ENCODE data around the gene RCVRN. TPM values are rescaled to one million over a fixed set of nuclear protein-coding genes. Genes with fewer than 3 reads are reported as not detected.

Gene RCVRN
- total RNA-seq, 3 donors from 2014 or later, result not detected

- no peak for ATAC-seq
- no peak overlapping the region for H3K4me3 Mint-ChIP-seq
- no peaks in the 10 kb centered on the region for H3K36me3 Mint-ChIP-seq (ENCODE audit: insufficient read depth)
- H3K9me3 Mint-ChIP-seq, result no peaks in the 10 kb centered on the region
- no peaks in the 10 kb centered on the region for H3K27me3 Mint-ChIP-seq (ENCODE audit: low read depth)
- no peak for DNase-seq
- H3K4me1 Mint-ChIP-seq (ENCODE audit: low read depth), result no peaks in the 10 kb centered on the region
Observed at GRCh38 chr17:9912121-9913099, 7.3 kb upstream of the RCVRN start.

GRCh38 chr17:9911089-9911488 lies 6.0 kb upstream of the RCVRN start:
- DNase-seq, result no peak
- no peak for ATAC-seq
- Mint-ChIP-seq H3K9me3 (no peaks in the 10 kb centered on the region), H3K36me3 (ENCODE audit: insufficient read depth) (no peaks in the 10 kb centered on the region), H3K4me3 (no peak overlapping the region), H3K4me1 (ENCODE audit: low read depth) (no peaks in the 10 kb centered on the region), H3K27me3 (ENCODE audit: low read depth) (no peaks in the 10 kb centered on the region)

DNA sequence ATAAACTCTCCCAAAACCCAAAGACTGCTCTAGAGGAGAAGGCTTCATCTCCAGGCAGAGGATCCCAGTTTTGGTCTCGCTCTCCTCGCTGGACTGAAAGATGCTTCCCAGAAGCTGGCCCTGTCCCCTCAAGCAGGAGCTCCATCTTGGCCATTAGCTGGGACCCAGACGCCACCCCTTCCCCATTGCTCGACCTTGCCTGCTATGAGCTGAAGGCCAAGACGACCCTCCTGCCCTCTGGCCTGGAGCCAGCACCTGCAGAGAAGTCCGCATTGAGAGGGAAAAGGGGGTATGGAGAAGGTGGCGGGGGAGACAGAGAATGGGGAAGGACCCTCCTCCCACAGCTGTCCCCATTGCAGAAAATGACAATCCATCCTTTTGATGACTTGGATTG lies 3.6 kb upstream of the RCVRN start:
- Mint-ChIP-seq H3K9me3 (no peaks in the 10 kb centered on the region), H3K36me3 (ENCODE audit: insufficient read depth) (no peaks in the 10 kb centered on the region), H3K4me1 (ENCODE audit: low read depth) (no peaks in the 10 kb centered on the region), H3K27me3 (ENCODE audit: low read depth) (no peaks in the 10 kb centered on the region), H3K4me3 (no peak overlapping the region)
- no peak for DNase-seq
- no peak for ATAC-seq

DNA sequence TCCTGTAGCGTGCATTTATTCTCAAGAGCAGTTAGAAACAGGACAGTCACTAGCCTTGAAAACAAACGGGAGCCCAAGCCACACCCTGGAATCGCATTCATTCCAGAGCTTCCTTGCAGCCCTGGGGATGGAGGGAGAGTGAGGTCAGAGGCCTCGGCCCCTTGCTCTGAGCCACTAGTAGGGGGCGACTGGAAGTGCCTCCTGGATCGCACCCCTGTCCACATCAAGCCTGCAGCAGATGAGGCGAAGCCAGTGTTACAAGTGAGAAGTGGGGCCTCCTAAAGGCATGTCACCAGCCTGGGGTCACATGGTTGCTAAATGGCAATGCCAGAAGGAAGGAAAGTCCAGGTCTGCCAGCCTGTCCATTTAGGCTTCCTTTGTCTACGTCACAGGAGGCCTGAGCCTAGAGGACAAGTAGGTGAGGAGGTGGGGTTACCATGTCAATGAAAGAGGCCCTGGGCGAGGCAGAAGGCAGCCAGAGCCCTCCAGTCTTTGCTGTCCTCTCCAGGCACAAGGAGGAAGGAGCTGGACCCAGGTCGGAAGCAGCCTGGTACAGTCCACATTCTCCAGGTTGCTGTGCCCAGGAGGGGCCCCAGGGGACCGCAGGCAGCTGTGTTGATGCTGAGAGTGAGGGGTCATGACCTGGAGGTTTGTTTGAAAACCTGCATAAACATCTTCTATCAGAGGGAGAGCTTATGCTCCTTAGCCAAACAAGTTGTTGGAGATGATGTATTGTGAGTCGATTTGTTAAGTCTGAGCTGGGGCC lies 3.0 kb upstream of the RCVRN start:
- ATAC-seq (no peak), DNase-seq (no peak)
- Mint-ChIP-seq H3K4me3 (no peak overlapping the region), H3K36me3 (ENCODE audit: insufficient read depth) (no peaks in the 10 kb centered on the region), H3K27me3 (ENCODE audit: low read depth) (no peaks in the 10 kb centered on the region), H3K4me1 (ENCODE audit: low read depth) (no peaks in the 10 kb centered on the region), H3K9me3 (no peaks in the 10 kb centered on the region)

- Mint-ChIP-seq H3K9me3 (no peaks in the 10 kb centered on the region), H3K4me1 (ENCODE audit: low read depth) (no peaks in the 10 kb centered on the region), H3K27me3 (ENCODE audit: low read depth) (no peaks in the 10 kb centered on the region), H3K36me3 (ENCODE audit: insufficient read depth) (no peaks in the 10 kb centered on the region), H3K4me3 (no peak overlapping the region)
- ATAC-seq (no peak), DNase-seq (no peak)
Observed at GRCh38 chr17:9907131-9907530, 2.1 kb upstream of the RCVRN start.

GRCh38 chr17:9906616-9907015 lies 1.5 kb upstream of the RCVRN start:
- no peaks in the 10 kb centered on the region for H3K36me3 Mint-ChIP-seq (ENCODE audit: insufficient read depth)
- DNase-seq (no peak), ATAC-seq (no peak)
- H3K9me3 Mint-ChIP-seq, result no peaks in the 10 kb centered on the region
- H3K4me1 Mint-ChIP-seq (ENCODE audit: low read depth), result no peaks in the 10 kb centered on the region
- no peaks in the 10 kb centered on the region for H3K27me3 Mint-ChIP-seq (ENCODE audit: low read depth)
- no peak overlapping the region for H3K4me3 Mint-ChIP-seq

DNA sequence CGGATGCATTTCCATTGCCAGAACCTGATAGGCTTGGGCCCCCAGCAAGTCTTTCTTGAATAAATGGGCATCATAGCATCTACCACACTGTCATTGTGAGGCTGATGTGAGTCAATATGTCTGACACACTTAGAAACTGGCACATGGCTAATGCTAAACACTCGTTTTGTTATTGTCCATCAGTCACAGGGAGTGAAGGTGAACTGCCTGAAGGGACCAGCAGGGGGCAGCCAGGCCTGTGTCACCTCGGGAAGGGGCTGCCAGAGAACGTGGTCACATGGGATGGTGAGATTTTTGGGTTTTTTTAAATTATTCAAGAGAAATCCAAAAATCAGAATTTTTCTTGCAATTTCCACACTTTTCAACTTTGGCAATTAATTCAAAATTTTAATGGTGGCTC lies 831 bp upstream of the RCVRN start:
- peaks cover 3% of the 10 kb centered on the region for H3K27me3 Mint-ChIP-seq (ENCODE audit: low read depth)
- no peaks in the 10 kb centered on the region for H3K4me1 Mint-ChIP-seq (ENCODE audit: low read depth)
- no peaks in the 10 kb centered on the region for H3K36me3 Mint-ChIP-seq (ENCODE audit: insufficient read depth)
- DNase-seq (no peak), ATAC-seq (peak in 1 of 2 donors; percentile 55)
- no peaks in the 10 kb centered on the region for H3K9me3 Mint-ChIP-seq
- H3K4me3 Mint-ChIP-seq, result no peak overlapping the region

- no peak overlapping the region for H3K4me3 Mint-ChIP-seq
- H3K4me1 Mint-ChIP-seq (ENCODE audit: low read depth), result no peaks in the 10 kb centered on the region
- no peaks in the 10 kb centered on the region for H3K9me3 Mint-ChIP-seq
- ATAC-seq, result no peak
- H3K36me3 Mint-ChIP-seq (ENCODE audit: insufficient read depth), result no peaks in the 10 kb centered on the region
- H3K27me3 Mint-ChIP-seq (ENCODE audit: low read depth), result peaks cover 6% of the 10 kb centered on the region
- DNase-seq, result no peak
Observed at GRCh38 chr17:9904277-9905077, 594 bp downstream of the RCVRN start.

DNA sequence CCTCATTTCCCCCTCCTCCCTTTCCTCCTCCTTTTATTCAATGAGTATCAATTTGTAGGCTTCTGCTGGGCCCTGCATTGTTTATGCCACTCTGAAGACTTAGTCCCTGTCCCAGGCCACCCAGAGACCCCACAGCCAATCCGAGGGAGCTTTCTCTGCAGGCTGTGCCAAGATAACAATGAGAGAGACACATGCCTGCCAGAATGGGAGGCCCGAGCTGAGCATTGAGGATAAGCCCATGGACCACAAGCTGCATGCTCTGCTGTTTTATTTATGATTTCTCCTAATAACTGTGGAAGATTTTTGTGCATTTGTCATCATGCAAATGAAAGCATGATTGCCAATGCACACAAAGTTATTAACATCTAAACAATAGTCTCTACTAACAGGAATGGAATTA lies 3.0 kb downstream of the RCVRN start:
- Mint-ChIP-seq H3K36me3 (ENCODE audit: insufficient read depth) (no peaks in the 10 kb centered on the region), H3K4me3 (no peak overlapping the region), H3K4me1 (ENCODE audit: low read depth) (no peaks in the 10 kb centered on the region), H3K9me3 (no peaks in the 10 kb centered on the region), H3K27me3 (ENCODE audit: low read depth) (peaks cover 11% of the 10 kb centered on the region)
- no peak for DNase-seq
- ATAC-seq, result no peak

DNA sequence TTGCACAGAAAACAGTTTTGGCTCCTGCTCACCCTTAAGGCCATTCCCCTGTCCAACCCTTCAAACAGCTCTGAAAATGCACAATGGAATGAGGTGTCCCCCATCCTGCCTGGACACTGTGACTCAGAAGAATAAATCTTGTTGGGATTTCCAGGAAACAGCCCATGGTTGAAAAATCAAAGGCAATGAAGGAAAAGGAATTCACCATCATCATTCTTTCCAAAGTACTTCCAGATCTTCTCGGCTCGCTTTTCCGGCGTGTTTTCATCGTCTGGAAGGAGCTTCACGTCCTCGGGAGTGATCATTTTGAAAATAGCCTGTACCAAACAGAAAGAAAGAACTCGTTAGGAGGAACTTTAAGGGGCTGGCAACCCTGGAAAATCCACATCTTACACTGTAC lies 4.3 kb downstream of the RCVRN start:
- no peak for DNase-seq
- Mint-ChIP-seq H3K4me1 (ENCODE audit: low read depth) (no peaks in the 10 kb centered on the region), H3K9me3 (no peaks in the 10 kb centered on the region), H3K27me3 (ENCODE audit: low read depth) (peaks cover 11% of the 10 kb centered on the region), H3K36me3 (ENCODE audit: insufficient read depth) (no peaks in the 10 kb centered on the region), H3K4me3 (no peak overlapping the region)
- no peak for ATAC-seq

- peaks cover 11% of the 10 kb centered on the region for H3K27me3 Mint-ChIP-seq (ENCODE audit: low read depth)
- H3K36me3 Mint-ChIP-seq (ENCODE audit: insufficient read depth), result no peaks in the 10 kb centered on the region
- no peaks in the 10 kb centered on the region for H3K9me3 Mint-ChIP-seq
- no peaks in the 10 kb centered on the region for H3K4me1 Mint-ChIP-seq (ENCODE audit: low read depth)
- no peak for DNase-seq
- ATAC-seq, result no peak
- H3K4me3 Mint-ChIP-seq, result no peak overlapping the region
Observed at GRCh38 chr17:9900044-9900594, 5.0 kb downstream of the RCVRN start.

- peaks cover 11% of the 10 kb centered on the region for H3K27me3 Mint-ChIP-seq (ENCODE audit: low read depth)
- no peak overlapping the region for H3K4me3 Mint-ChIP-seq
- DNase-seq, result no peak
- ATAC-seq, result no peak
- no peaks in the 10 kb centered on the region for H3K4me1 Mint-ChIP-seq (ENCODE audit: low read depth)
- H3K9me3 Mint-ChIP-seq, result no peaks in the 10 kb centered on the region
- no peaks in the 10 kb centered on the region for H3K36me3 Mint-ChIP-seq (ENCODE audit: insufficient read depth)
Observed at GRCh38 chr17:9899280-9900043, 5.6 kb downstream of the RCVRN start.

DNA sequence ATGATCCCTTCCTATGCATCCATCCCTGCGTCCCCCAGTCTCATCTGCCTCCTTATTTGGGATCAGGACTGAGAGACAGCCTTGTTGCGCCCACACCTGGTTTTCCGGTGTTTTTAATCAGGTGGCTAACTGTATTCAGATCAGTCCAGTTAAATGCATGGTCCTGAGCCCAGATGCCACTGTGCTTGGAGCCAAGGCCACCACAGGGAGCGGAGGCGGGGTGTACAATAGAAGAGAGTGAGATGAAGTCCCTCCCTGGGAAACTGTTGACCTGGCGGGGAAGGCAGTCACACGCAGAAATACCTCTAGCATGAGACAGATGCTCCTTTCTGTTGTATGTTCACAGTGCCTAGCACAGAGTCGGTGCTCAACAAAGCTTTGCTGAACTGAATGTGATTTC lies 6.3 kb downstream of the RCVRN start:
- no peaks in the 10 kb centered on the region for H3K36me3 Mint-ChIP-seq (ENCODE audit: insufficient read depth)
- H3K27me3 Mint-ChIP-seq (ENCODE audit: low read depth), result peaks cover 14% of the 10 kb centered on the region
- DNase-seq (no peak), ATAC-seq (no peak)
- H3K4me1 Mint-ChIP-seq (ENCODE audit: low read depth), result no peaks in the 10 kb centered on the region
- H3K4me3 Mint-ChIP-seq, result no peak overlapping the region
- no peaks in the 10 kb centered on the region for H3K9me3 Mint-ChIP-seq

All from activated T-cell treated with anti-CD3 and anti-CD28 coated beads, Interleukin-2, amount 50 U/mL, for 4 hours (primary cell).